ENCODE measurements around the gene PRCD. TPM values are rescaled to one million over a fixed set of nuclear protein-coding genes. Genes with fewer than 3 reads are reported as not detected.
"Not testable (repeated sequence)": the region's sequence is repeated elsewhere in the genome, so short reads cannot be mapped to it uniquely, and the experiment has no call there.

PRCD gene
- total and polyA plus RNA-seq, 12 donors: 1.5 to 37.2 (median 5.0) TPM; not detected in 2

GRCh38 chr17:76515274-76515949 lies 24.4 kb upstream of the PRCD start:
- WGBS, 4 donors: 58 to 70% (median 68%) methylated on average over 17 to 22 of the region's 22 CpGs
- intact Hi-C loops (cut with DNase I): no loop called here
- Histone ChIP-seq H3K27me3 (no peaks in the 10 kb centered on the region), H3K4me3 (peak overlapping the region in 1 of 4 donors; percentile 11), H3K9me3 (replicated peaks in 1 of 3) (no peaks in the 10 kb centered on the region), H3K27ac (peak overlapping the region in 2 of 5 donors; percentile 60 to 78), H3K4me1 (replicated peaks in 1 of 2) (no peaks in the 10 kb centered on the region), H3K36me3 (replicated peaks in 1 of 2) (no peaks in the 10 kb centered on the region)
- DNase-seq: peak in 4 of 7 donors; percentile 49 to 81 (median 65)
- TF ChIP-seq CTCF (IDR thresholded peaks at IDR 0.05): no peak
- TF ChIP-seq POLR2A (IDR thresholded peaks at IDR 0.05): no peak

GRCh38 chr17:76517638-76518038 lies 22.2 kb upstream of the PRCD start:
- 88 to 95% (median 91%) methylated on average over 9 to 11 of the region's 11 CpGs for WGBS, 4 donors
- Histone ChIP-seq H3K9me3 (replicated peaks in 1 of 3) (no peaks in the 10 kb centered on the region), H3K27me3 (no peaks in the 10 kb centered on the region), H3K27ac (no peak overlapping the region), H3K4me3 (no peak overlapping the region), H3K36me3 (replicated peaks in 1 of 2) (no peaks in the 10 kb centered on the region), H3K4me1 (replicated peaks in 1 of 2) (no peaks in the 10 kb centered on the region)
- no peak for DNase-seq
- TF ChIP-seq CTCF (IDR thresholded peaks at IDR 0.05) (no peak), POLR2A (IDR thresholded peaks at IDR 0.05) (no peak)
- intact Hi-C loops (cut with DNase I): no loop called here

- Histone ChIP-seq H3K9me3 (replicated peaks in 1 of 3) (no peaks in the 10 kb centered on the region), H3K27ac (no peak overlapping the region), H3K27me3 (no peaks in the 10 kb centered on the region), H3K36me3 (replicated peaks in 1 of 2) (no peaks in the 10 kb centered on the region), H3K4me3 (no peak overlapping the region), H3K4me1 (replicated peaks in 1 of 2) (peaks cover under 1 to 5% of the 10 kb centered on the region in 2 donors)
- WGBS, 4 donors: 62 to 76% (median 67%) methylated on average over 13 to 15 of the region's 15 CpGs
- intact Hi-C loops (cut with DNase I): no loop called here
- TF ChIP-seq POLR2A (IDR thresholded peaks at IDR 0.05): no peak
- TF ChIP-seq CTCF (IDR thresholded peaks at IDR 0.05): no peak
- no peak for DNase-seq
These were observed 20.5 kb upstream of the PRCD start for GRCh38 chr17:76519048-76519966.

GRCh38 chr17:76521262-76521661 lies 18.6 kb upstream of the PRCD start:
- WGBS, 4 donors: 72 to 86% (median 78%) methylated on average over 7 of the region's 7 CpGs

GRCh38 chr17:76521683-76522082 lies 18.2 kb upstream of the PRCD start:
- 72 to 87% (median 80%) methylated on average over 9 to 10 of the region's 10 CpGs for WGBS, 4 donors
- not testable (repeated sequence) for H3K27me3 ChIP-seq; H3K9me3 ChIP-seq (replicated peaks in 1 of 3); H3K36me3 ChIP-seq (replicated peaks in 1 of 2); H3K27ac ChIP-seq; H3K4me3 ChIP-seq; DNase-seq
- H3K4me1 ChIP-seq (replicated peaks in 1 of 2): peaks cover 10 to 15% of the 10 kb centered on the region in 2 donors
- intact Hi-C loops (cut with DNase I): loop anchor here (5.0 to 10.0 kb wide), 4 partner anchors 63 to 106 kb away; partner anchors contain the start of gene ST6GALNAC2 (in 2 of the 2)

More at GRCh38 chr17:76521262-76521661, 18.6 kb upstream of the PRCD start:
- Histone ChIP-seq H3K27ac (no peak overlapping the region), H3K4me1 (replicated peaks in 1 of 2) (peaks cover 10 to 15% of the 10 kb centered on the region in 2 donors), H3K9me3 (replicated peaks in 1 of 3) (no peaks in the 10 kb centered on the region), H3K4me3 (no peak overlapping the region), H3K36me3 (replicated peaks in 1 of 2) (no peaks in the 10 kb centered on the region), H3K27me3 (no peaks in the 10 kb centered on the region)
- TF ChIP-seq CTCF (IDR thresholded peaks at IDR 0.05): no peak
- TF ChIP-seq POLR2A (IDR thresholded peaks at IDR 0.05): no peak
- no peak for DNase-seq
- intact Hi-C loops (cut with DNase I): loop anchor here (5.0 to 10.0 kb wide), 4 partner anchors 64 to 106 kb away; partner anchors contain the start of gene ST6GALNAC2 (in 2 of the 2)

Data from adrenal gland (tissue), 12 donors.